Coronary artery (tissue), 2 donors: ENCODE results near the gene TPSB2.

ENCODE experiments used
- DNase-seq: peaks from one replicate; pipeline ENCODE4 v3.0.0-alpha.2; 2017; ENCODE audit warnings: low spot score
- H3K27ac ChIP-seq, 2 donors: fragments of 200-600 bp; sonication (generic); one replicate each; pipeline ENCODE4 v1.5.1; 2016 to 2019
- H3K4me3 ChIP-seq: fragments of 200-600 bp; sonication (generic); 2 replicates; pipeline ENCODE4 v1.5.1; 2016; ENCODE audit warnings: mild to moderate bottlenecking, moderate library complexity
- TF ChIP-seq, protein P1 (sequence below): fragments of 200-600 bp; sonication (generic); IDR thresholded peaks from one replicate; pipeline ENCODE4 v1.5.1; 2019; ENCODE audit warnings: antibody characterized with exemption

TPSB2 gene

DNA sequence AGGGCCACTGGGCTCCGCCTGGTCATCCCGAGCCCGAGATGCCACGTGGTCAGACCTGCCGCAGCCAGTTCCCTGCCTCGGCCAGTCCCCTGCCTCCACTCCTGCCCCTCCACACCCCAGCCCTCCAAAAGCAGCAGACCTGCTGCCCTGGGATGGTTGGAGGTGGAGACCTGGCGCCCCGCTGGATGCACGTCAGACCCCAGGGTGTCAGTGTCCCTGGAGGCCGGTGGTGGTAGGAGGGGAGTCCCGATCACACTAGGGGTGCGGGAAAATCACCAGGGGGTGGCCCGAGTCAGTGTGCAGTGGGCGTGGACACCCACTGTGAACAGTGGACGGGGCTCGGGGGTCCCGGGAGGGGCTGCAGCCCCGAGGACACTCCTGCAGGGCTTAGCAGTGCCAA, 31.8 kb downstream of the TPSB2 start:
- no peak overlapping the region for H3K27ac ChIP-seq
- no peak for DNase-seq
- no peak overlapping the region for H3K4me3 ChIP-seq
- TF ChIP-seq, protein P1, sequence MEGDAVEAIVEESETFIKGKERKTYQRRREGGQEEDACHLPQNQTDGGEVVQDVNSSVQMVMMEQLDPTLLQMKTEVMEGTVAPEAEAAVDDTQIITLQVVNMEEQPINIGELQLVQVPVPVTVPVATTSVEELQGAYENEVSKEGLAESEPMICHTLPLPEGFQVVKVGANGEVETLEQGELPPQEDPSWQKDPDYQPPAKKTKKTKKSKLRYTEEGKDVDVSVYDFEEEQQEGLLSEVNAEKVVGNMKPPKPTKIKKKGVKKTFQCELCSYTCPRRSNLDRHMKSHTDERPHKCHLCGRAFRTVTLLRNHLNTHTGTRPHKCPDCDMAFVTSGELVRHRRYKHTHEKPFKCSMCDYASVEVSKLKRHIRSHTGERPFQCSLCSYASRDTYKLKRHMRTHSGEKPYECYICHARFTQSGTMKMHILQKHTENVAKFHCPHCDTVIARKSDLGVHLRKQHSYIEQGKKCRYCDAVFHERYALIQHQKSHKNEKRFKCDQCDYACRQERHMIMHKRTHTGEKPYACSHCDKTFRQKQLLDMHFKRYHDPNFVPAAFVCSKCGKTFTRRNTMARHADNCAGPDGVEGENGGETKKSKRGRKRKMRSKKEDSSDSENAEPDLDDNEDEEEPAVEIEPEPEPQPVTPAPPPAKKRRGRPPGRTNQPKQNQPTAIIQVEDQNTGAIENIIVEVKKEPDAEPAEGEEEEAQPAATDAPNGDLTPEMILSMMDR: no peak

DNA sequence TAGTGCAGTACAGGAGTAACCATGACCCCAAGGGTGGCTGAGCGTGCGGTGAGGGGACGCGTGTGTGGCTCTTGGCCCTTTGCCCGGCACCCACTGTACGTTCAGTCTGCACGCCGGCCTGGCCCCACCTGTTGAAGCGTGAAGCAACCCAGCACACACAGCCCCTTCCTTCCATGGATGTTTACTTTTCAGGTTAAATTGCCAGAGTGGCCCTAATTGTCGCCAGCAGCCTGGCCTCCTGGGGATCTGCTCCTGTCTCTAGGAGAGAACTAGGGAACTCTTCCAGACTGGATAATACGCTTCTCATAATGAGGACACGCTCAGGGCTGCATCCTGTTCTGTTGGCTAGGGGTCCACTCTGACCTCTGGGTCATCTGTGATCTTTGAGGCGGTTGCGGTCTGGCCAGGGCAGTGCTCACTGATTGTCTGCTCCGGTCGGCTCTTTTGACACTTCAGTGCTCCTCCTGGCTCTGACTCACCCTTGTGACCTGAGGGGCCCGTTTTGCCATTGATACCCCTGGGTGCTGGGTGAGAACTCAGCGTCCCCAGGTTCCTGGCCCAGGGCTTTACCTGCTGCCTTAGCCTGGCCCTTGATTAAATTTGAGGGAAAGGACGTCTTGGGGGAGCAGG, 32.6 kb downstream of the TPSB2 start:
- H3K27ac ChIP-seq: no peak overlapping the region
- H3K4me3 ChIP-seq: no peak overlapping the region
- TF ChIP-seq, protein P1: no peak
- DNase-seq: no peak

DNA sequence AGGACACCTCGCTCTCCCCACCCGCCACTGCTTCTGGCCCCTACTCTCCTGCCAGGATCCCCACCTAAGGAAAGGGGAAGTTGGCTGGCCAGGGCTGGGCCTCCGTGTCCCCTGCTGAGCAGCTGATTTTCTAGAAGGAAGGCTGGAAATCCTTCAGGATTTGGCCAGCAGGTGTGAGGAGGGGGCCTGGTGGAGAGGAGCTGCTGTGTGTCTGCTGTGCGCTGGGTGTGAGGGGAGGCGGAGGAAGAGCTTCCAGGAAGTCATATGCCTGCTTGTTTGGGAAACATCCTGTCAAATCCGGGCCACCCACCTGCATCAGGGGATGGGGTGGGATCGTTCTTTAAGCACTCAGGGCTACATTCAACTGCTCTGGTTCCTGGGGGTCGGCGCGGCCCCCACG, 33.5 kb downstream of the TPSB2 start:
- Histone ChIP-seq H3K27ac (no peak overlapping the region), H3K4me3 (no peak overlapping the region)
- TF ChIP-seq, protein P1: no peak
- no peak for DNase-seq

DNA sequence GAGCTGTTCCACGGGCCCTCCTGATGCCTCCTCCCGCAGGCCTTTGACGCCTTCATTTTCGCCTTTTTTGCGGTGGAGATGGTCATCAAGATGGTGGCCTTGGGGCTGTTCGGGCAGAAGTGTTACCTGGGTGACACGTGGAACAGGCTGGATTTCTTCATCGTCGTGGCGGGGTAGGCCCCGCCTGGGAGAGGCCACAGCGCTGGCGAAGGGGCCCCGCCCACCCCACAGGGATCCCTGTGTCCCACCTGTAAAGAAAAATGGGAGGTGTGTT, 34.7 kb downstream of the TPSB2 start:
- H3K27ac ChIP-seq: no peak overlapping the region
- H3K4me3 ChIP-seq: no peak overlapping the region
- TF ChIP-seq, protein P1: no peak
- DNase-seq: no peak

DNA sequence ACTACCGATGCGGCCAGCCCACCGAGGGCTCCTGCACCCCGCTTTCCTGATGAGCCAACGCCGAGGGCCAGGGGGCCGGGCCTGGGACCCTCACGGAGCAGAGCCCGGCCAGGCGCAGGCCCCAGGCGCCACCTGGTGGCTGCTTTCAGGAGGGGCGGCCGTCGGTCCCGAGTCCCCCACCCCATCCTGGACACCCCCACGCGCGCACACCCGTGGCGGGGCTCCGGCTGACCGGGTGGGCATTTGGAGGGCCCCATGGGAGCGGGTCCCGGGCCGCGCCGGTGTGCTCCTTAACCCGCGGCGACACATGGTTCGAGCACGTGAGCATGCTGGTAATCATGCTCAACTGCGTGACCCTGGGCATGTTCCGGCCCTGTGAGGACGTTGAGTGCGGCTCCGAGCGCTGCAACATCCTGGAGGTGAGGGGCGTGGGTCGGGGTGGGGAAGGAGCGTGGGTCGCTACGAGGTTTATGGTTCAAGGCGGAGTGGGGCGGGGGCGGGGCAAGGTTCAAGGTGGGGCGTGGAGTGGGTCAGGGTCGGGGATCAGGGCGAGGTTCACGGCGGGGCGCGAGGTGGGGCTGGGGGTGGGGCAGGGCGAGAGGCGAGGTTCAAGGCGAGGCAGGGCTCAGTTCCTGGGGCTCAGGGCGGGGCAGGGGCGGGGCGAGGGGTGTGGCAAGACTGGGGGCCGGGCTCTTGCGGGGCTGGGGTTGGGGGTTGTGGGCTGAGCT, 35.2 kb downstream of the TPSB2 start:
- no peak overlapping the region for H3K4me3 ChIP-seq
- DNase-seq: no peak
- H3K27ac ChIP-seq: no peak overlapping the region
- TF ChIP-seq, protein P1: peak; percentile 83

DNA sequence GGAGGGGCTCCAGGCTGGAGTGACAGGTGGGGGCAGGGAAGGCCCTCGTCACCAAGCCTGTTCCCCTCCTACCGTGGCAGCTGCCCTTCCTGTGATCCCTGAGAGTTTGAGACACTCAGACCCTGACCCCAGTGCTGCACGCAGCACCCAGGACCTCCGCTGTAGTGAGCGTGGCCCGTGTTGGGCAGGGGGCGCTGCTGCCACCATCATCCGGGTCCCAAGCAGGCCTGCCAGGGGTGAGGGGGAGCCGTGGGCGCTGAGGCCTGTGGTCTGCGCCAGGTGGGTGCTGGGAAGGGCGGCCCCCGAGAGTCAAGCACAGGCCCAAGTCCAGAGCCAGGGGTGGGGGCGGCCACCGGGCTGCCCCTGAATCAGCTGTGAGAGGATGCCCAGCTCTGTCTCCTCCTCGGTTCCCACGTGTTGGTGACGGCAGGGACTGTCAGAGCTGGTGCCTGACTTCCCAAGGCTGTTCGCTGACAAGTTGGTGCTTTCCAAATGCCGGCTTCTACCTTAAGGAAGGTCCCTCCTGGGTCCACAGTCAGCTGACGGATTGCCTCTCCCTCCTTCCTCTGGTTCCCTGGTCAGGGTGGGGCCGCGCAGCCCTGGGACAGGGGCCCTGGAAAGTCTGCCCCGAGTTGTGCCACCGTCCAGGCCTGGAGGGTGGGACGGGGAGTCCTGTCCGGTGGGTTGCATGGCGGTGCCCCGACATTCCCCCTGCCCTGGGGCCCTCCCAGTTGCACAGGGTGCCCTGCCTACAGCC, 36.0 kb downstream of the TPSB2 start:
- Histone ChIP-seq H3K4me3 (no peak overlapping the region), H3K27ac (no peak overlapping the region)
- TF ChIP-seq, protein P1: no peak
- DNase-seq: no peak
